ENCODE results near the gene MCM9. TPM values are rescaled to one million over a fixed set of nuclear protein-coding genes. Genes with fewer than 3 reads are reported as not detected.

MCM9 gene
- total RNA-seq, 6 experiments from 2014 or later, result 4.3 to 7.6 (median 6.9) TPM

- Histone ChIP-seq H3K9me3 (no peaks in the 10 kb centered on the region), H3K4me1 (no peaks in the 10 kb centered on the region), H3K4me3 (no peak overlapping the region), H3K36me3 (peaks cover 0 to 37% (median 4%) of the 10 kb centered on the region in 4 donors), H3K27ac (no peak overlapping the region), H3K27me3 (no peaks in the 10 kb centered on the region)
- DNase-seq, result no peak
- WGBS (ENCODE audit: insufficient coverage, low coverage, low lambda C conversion rate, missing lambda C conversion rate), result 93% methylated on average over 4 of the region's 4 CpGs
- intact Hi-C loops (cut with DNase I), result no loop called here
- no peak for ATAC-seq
- TF ChIP-seq POLR2A (IDR thresholded peaks at IDR 0.05) (no peak), CTCF (IDR thresholded peaks at IDR 0.05) (no peak)
Observed at GRCh38 chr6:118825661-118826060, 109.3 kb downstream of the MCM9 start.

- Histone ChIP-seq H3K4me3 (no peak overlapping the region), H3K27me3 (no peaks in the 10 kb centered on the region), H3K27ac (no peak overlapping the region), H3K9me3 (no peaks in the 10 kb centered on the region), H3K36me3 (peaks cover 0 to 5% (median 2%) of the 10 kb centered on the region in 4 donors), H3K4me1 (no peaks in the 10 kb centered on the region)
- ATAC-seq (no peak), DNase-seq (no peak)
- no peak for TF ChIP-seq POLR2A (IDR thresholded peaks at IDR 0.05)
- no peak for TF ChIP-seq CTCF (IDR thresholded peaks at IDR 0.05)
- intact Hi-C loops (cut with DNase I), result no loop called here
- WGBS (ENCODE audit: insufficient coverage, low coverage, low lambda C conversion rate, missing lambda C conversion rate), result no CpG with 5 or more reads among the region's 2 CpGs
Observed at GRCh38 chr6:118815495-118815894, 119.5 kb downstream of the MCM9 start.

DNA sequence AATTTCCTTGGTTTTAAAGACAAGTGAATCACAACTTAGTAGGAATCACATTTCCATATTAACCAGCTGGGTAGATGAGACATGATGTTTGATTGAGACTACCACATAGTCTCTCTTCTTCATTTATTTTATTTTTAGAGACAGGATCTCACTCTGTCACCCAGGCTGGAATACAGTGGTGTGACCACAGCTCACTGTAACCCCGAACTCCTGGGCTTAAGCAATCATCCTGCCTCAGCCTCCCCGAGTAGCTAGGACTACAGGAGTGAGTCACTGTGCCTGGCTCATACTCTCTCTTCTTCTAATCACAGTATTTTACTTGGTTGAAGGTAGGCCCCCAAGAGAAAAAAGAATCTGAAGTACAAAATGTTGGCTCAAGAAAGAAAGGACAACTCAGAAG is 121.2 kb downstream of the MCM9 start:
- 44% methylated on average over 1 of the region's 2 CpGs for WGBS (ENCODE audit: insufficient coverage, low coverage, low lambda C conversion rate, missing lambda C conversion rate)
- H3K36me3 ChIP-seq, result peaks cover 0 to 5% (median 2%) of the 10 kb centered on the region in 4 donors
- intact Hi-C loops (cut with DNase I), result no loop called here
- no peak overlapping the region for H3K27ac ChIP-seq
- ATAC-seq, result no peak
- no peak for TF ChIP-seq POLR2A (IDR thresholded peaks at IDR 0.05)
- TF ChIP-seq CTCF (IDR thresholded peaks at IDR 0.05), result no peak
- H3K4me3 ChIP-seq, result no peak overlapping the region
- no peak for DNase-seq
- H3K27me3 ChIP-seq, result no peaks in the 10 kb centered on the region
- no peaks in the 10 kb centered on the region for H3K4me1 ChIP-seq
- no peaks in the 10 kb centered on the region for H3K9me3 ChIP-seq

DNA sequence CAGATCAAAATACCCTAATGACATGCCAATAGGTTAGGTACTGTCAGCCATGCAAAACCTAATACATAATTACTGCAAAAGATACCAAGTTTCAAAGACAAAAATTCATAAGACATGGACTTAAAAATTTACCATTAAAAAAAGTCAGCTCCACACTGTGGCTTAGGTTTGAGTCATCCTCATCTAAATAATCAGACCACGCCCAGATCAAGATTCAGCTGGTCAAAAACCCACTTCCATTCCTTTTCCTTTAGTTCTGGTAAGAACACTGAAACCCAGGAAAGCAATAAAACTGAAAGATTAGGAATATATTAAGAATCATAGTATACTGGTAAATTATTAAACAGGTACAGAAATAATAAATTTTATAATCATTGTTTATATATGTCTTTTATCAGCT is 122.0 kb downstream of the MCM9 start:
- no peaks in the 10 kb centered on the region for H3K27me3 ChIP-seq
- WGBS (ENCODE audit: insufficient coverage, low coverage, low lambda C conversion rate, missing lambda C conversion rate), result 93% methylated on average over 1 of the region's 1 CpG
- H3K27ac ChIP-seq, result no peak overlapping the region
- no peaks in the 10 kb centered on the region for H3K9me3 ChIP-seq
- no peak for ATAC-seq
- DNase-seq, result no peak
- no peaks in the 10 kb centered on the region for H3K4me1 ChIP-seq
- intact Hi-C loops (cut with DNase I), result no loop called here
- H3K36me3 ChIP-seq, result peaks cover 0 to 5% (median 2%) of the 10 kb centered on the region in 4 donors
- TF ChIP-seq POLR2A (IDR thresholded peaks at IDR 0.05) (no peak), CTCF (IDR thresholded peaks at IDR 0.05) (no peak)
- no peak overlapping the region for H3K4me3 ChIP-seq

All from right lobe of liver (tissue), 6 donors.